ENCODE data around the gene WDR18.

DNA sequence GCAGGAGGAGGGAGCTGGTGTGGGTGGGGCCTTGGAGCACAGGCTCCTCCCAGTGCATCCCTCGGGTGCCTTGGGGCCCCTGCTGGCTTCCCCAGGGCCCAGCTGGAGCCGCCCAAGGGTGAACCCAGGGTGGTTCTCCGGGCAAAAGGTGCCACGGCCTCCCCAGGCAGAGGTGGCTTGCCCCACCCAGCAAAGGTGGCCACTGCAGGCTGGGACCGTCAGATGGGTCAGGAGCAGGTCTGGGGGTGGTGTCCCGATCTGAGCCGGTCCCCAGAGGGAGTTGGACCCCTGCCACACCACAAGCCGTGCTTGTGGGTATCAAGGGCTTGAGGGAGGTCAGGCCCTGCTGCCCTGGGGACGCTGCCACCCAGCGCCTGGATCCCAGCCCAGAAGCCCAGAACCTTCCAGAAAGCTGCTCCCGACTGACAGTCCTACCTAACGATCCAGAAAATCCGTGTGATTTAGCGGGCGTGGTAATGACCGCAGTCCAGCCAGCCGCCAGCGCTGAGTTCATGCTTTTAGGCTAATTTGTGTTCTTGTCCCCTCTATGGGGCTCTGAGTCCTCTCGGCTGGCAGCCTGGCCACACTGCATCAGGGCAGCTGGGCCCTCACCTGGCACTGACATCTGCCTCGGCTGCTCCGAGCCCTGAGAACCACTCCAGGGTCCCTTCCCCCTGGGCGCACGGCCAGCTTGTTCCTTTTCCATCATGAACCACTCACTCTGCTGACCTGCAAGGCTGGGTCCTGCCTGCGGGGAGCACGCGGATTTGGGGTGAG, 11.1 kb downstream of the WDR18 start:
- TF ChIP-seq, protein P1, sequence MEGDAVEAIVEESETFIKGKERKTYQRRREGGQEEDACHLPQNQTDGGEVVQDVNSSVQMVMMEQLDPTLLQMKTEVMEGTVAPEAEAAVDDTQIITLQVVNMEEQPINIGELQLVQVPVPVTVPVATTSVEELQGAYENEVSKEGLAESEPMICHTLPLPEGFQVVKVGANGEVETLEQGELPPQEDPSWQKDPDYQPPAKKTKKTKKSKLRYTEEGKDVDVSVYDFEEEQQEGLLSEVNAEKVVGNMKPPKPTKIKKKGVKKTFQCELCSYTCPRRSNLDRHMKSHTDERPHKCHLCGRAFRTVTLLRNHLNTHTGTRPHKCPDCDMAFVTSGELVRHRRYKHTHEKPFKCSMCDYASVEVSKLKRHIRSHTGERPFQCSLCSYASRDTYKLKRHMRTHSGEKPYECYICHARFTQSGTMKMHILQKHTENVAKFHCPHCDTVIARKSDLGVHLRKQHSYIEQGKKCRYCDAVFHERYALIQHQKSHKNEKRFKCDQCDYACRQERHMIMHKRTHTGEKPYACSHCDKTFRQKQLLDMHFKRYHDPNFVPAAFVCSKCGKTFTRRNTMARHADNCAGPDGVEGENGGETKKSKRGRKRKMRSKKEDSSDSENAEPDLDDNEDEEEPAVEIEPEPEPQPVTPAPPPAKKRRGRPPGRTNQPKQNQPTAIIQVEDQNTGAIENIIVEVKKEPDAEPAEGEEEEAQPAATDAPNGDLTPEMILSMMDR (IDR thresholded peaks at IDR 0.05; ENCODE audit: control extremely low read depth in 1 of 3, insufficient read depth in 1 of 3, low read depth in 1 of 3, low read length in 3 of 3): no peak
- TF ChIP-seq RNF2 (IDR thresholded peaks at IDR 0.05; ENCODE audit: borderline replicate concordance, low read depth, low read length, missing control alignments, poor library complexity, severe bottlenecking): no peak

All from H1 (cell line).